C4-2B (cell line): ENCODE measurements around the gene IYD.

Experiments used
- H3K27ac ChIP-seq: fragments of 450-650 bp; 2 replicates; pipeline ENCODE4 v1.5.1; 2017
- ZFX ChIP-seq: fragments of 450-650 bp; IDR thresholded peaks from 2 replicates; pipeline ENCODE4 v1.6.1; 2017
- TF ChIP-seq, protein P1 (sequence below): fragments of 450-650 bp; conservative IDR thresholded peaks from 2 replicates; pipeline ENCODE4 v1.5.1; 2017; ENCODE audit warnings: mild to moderate bottlenecking

IYD gene

DNA sequence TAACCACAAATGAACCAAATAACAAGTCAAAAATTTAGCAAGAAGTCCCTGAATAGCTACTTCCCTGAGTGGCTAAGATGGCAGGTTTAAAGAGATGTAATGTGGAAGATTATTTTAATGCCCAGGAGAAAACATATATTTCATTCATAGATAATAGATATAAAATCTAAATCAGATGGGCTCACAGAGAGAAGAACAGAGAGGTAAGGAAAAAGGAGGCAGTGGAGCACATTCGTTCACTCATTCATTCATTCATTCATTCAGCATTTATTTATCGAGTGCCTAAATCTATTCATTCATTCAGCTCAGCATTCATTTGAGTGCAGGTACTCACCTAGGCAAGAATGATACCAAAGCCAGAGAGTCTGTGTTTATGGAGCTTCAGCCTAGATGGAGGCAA, 32.1 kb upstream of the IYD start:
- H3K27ac ChIP-seq, result no peak overlapping the region

GRCh38 chr6:150342126-150342525, 26.7 kb upstream of the IYD start:
- TF ChIP-seq, protein P1, sequence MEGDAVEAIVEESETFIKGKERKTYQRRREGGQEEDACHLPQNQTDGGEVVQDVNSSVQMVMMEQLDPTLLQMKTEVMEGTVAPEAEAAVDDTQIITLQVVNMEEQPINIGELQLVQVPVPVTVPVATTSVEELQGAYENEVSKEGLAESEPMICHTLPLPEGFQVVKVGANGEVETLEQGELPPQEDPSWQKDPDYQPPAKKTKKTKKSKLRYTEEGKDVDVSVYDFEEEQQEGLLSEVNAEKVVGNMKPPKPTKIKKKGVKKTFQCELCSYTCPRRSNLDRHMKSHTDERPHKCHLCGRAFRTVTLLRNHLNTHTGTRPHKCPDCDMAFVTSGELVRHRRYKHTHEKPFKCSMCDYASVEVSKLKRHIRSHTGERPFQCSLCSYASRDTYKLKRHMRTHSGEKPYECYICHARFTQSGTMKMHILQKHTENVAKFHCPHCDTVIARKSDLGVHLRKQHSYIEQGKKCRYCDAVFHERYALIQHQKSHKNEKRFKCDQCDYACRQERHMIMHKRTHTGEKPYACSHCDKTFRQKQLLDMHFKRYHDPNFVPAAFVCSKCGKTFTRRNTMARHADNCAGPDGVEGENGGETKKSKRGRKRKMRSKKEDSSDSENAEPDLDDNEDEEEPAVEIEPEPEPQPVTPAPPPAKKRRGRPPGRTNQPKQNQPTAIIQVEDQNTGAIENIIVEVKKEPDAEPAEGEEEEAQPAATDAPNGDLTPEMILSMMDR, result no peak
- no peak for TF ChIP-seq ZFX
- H3K27ac ChIP-seq, result no peak overlapping the region

More for the DNA sequence above, 32.1 kb upstream of the IYD start:
- TF ChIP-seq ZFX, result no peak
- TF ChIP-seq, protein P1, result no peak

DNA sequence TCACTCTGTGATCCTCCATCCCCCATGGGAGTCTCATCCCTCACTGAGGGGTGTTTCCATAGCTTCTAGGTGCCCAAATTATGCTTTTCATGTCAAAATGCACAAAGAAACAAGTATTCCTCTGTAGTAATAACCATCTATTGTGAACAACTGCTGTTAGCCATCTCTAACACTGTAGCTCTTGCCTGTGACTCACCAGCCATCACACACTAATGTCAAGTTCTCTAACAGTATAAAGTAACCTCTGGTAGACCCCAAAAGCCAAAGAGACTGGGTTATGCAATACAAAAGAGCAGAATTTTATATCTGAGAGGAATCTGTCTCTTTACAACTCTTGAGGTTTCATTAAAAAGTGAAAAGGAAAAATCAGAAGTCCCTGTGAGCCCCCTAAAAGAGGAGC, 25.4 kb upstream of the IYD start:
- TF ChIP-seq ZFX, result no peak
- TF ChIP-seq, protein P1, result no peak
- H3K27ac ChIP-seq, result no peak overlapping the region

GRCh38 chr6:150345781-150346180, 23.0 kb upstream of the IYD start:
- TF ChIP-seq, protein P1, result no peak
- TF ChIP-seq ZFX, result no peak
- no peak overlapping the region for H3K27ac ChIP-seq

GRCh38 chr6:150346346-150346745, 22.5 kb upstream of the IYD start:
- no peak overlapping the region for H3K27ac ChIP-seq
- TF ChIP-seq, protein P1, result no peak
- TF ChIP-seq ZFX, result no peak

- H3K27ac ChIP-seq, result no peak overlapping the region
- TF ChIP-seq, protein P1, result no peak
- TF ChIP-seq ZFX, result no peak
Measured at GRCh38 chr6:150347845-150348244, 21.0 kb upstream of the IYD start.

DNA sequence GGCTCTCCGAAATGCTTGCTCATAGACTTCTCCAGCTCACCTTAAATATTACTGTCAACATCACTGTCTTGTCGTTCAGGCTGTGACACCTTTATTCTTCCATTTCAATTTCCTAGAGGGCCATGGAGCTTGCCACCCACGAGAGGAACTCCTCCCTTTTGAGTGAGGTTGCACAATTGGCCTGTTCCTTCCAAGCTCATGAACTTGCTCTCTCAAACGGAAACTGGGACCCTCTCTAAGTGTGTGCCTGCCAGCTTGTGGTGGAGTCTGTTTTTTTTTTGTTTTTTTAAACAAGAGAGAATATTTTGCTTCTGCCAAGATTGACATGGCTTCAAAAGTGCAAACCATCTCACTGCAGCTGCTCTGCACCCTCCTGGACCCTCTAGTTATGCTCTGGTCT, 19.3 kb upstream of the IYD start:
- no peak overlapping the region for H3K27ac ChIP-seq
- no peak for TF ChIP-seq ZFX
- TF ChIP-seq, protein P1, result no peak
